NCI-H2227 treated with DMSO at 0.1 percent for 48 hours (cell line): ENCODE data around the gene MPL.
"Not testable (repeated sequence)": the region's sequence is repeated elsewhere in the genome, so short reads cannot be mapped to it uniquely, and the experiment has no call there.

Source experiments
- DNase-seq: peaks from one replicate; lab custom pipeline; 2025; lab: John Stamatoyannopoulos, UW

Gene MPL

DNA sequence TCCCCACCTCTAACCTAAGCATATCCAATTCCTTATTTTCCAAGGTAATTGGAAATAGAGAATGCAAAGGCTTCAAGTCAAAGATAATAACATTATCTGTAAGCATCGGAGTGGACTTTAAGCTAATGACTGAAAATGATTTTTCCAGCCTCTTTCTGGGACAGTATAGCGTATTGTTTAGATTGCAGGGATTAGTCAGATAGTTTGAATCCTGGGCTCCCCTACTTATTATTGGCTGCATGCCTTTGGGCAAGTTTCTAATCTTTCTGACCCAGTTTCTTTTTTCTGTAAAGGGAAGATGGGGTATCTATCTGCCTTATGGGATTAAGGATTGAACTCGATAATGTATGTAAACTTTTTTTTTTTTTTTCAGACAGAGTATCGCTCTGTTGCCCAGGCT lies 19.6 kb downstream of the MPL start:
- DNase-seq = no peak

DNA sequence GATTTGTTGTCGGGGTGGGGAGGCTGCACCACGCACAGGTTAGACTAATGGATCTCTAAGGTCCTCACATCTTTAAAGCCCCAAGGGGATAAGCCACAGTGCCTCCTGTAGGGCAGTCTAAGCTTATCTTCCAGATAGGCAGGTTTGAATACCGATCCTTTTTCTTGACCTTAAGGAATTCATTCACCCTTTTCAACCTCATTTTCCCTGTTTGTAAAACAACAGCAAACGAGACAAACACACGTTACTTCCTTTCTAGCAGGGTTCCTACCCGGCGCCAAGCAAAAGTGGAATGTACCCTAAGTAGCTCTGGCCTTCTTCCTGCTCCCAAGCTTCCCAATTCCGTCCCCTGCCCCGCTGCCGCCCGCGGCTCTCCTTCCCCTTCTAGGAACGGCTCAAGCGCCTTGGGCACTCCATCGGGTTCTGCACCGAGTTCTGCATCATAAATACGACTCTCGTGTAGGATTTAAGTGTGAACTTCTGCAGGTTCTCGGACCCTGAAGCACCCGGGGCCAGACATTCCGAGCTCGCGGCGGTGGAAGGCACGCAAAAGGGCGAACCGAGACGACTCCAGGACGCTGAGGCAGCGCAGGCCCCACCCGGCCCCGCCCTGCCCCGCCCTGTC lies 20.6 kb downstream of the MPL start:
- DNase-seq = peak; percentile 89

DNA sequence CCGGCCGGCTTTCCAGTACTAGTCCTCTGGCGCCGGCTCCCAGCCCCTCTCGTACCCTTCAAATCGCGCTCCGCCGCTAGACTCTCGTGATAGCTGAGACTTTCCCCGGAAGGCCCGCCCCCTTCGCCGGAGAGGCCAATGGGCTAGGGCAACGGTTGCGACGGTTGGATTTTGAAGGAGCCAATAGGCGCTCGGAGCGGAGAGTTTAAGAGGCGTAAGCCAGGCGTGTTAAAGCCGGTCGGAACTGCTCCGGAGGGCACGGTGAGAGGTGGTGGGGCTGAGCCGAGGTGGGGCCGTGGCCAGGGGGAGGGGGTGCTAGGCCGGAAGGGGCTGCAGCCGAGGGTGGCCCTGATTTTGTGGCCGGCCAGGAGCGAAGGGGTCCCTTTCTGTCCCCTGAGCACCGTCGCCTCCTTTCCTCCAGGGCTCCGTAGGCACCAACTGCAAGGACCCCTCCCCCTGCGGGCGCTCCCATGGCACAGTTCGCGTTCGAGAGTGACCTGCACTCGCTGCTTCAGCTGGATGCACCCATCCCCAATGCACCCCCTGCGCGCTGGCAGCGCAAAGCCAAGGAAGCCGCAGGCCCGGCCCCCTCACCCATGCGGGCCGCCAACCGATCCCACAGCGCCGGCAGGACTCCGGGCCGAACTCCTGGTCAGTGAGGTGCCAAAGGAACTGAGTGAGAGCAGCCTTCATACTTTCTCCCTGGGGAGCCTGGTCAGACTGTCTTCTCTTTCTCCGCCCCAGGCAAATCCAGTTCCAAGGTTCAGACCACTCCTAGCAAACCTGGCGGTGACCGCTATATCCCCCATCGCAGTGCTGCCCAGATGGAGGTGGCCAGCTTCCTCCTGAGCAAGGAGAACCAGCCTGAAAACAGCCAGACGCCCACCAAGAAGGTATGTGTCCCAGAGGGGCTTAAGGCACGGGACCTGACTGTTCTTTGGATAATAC lies 21.4 kb downstream of the MPL start, which contains the start of gene CDC20:
CDC20 (plus strand) TSS at position 236 of the 948 bp plus-strand sequence; CDS start at position 471, 235 bp downstream.
- DNase-seq = peak; percentile 97

DNA sequence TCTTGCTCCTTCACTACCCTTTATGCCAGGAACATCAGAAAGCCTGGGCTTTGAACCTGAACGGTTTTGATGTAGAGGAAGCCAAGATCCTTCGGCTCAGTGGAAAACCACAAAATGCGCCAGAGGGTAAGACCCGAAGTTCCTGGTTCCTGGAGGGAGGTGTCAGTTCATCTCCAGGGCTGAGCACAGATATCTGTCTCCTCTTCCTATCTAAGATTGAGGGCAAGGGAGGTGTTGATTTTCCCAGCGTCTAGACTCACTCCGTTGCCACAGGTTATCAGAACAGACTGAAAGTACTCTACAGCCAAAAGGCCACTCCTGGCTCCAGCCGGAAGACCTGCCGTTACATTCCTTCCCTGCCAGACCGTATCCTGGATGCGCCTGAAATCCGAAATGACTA lies 22.1 kb downstream of the MPL start:
- DNase-seq = no peak

DNA sequence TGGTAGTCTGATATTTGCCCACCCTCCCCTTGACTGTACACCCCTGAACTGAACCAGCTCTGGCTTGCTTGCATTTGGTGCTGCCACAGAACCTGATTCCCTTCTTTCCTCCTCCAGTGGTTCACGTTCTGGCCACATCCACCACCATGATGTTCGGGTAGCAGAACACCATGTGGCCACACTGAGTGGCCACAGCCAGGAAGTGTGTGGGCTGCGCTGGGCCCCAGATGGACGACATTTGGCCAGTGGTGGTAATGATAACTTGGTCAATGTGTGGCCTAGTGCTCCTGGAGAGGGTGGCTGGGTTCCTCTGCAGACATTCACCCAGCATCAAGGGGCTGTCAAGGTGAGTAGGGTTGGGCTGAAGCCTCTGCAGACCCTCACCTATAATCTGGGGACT lies 23.0 kb downstream of the MPL start:
- no peak for DNase-seq

DNA sequence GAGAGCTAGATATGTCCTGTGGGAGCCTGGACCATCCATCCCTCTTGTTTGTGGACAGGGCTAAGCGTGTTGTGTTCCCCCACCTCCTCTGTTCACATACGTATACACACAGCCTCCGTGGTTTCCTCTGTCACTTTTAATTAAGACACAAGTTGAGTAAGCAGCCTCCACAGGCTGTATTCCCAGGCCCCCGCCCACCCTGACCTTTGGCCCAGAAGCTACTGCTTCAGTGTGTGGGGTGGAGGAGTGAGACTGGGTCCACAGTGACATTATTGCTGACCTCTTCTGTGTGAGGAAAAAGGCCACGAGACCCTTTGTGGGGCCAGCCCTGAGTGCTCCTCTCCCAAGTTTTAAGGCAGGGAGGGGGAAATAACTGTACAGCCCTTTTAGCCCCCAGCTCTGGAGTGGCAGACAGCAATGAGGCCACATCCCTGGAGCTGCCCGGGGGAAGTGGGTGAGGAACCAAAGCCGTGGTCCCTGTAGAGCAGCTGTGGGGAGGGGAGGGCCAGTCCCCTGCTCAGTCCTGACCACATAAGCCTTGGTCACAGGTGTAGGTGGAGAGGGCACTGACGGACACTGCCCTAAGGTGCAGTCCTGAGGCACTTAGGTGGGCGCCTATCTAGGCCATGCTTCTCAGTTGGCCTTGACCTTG lies 25.8 kb downstream of the MPL start:
- no peak for DNase-seq

DNA sequence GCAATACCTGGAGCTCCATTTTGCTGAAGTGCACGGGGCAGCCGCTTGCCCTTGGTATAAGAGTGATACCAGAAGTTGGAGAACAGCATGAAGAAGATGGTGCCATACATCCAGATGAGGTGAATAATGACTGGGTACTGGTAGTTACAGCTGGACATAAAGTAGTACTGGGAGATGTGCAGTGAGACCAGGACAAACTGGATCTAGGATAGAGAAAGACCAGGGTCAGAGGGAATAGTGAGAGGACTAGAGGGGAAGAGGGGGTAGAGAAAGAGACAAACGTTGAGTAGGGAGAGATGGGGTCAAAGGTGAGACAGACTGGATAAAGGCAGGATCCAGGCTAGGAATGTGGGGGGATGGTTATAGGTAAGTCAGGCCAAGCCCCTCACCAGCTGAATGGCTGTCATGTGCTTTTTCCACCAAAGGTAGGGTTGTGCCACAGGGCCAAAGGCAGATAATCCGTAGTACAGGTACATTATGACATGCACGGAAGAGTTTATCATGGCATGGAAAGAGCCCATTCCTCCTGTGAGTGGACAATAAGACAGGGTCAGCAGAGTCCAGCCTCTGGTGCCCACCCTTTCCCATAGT lies 26.4 kb downstream of the MPL start:
- no peak for DNase-seq

DNA sequence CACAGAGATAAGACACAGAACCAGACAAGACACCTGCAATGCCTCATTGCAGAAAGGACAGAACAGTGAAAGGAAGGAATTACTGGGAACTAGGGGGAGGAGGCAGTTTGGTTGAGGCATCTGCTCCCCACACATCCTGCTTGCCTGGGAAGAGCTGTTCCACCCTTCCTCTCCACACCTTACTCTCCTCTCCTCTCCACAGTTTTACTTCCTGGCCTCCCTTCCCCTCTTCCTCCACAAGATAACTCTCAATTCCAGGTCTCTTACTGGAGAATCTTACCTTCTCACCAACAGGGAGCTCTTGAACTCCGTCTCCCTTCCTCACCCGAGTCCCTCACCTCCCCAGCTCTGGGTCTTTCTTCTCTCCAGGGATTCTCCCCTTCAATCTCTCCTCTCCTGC lies 28.1 kb downstream of the MPL start:
- no peak for DNase-seq

DNA sequence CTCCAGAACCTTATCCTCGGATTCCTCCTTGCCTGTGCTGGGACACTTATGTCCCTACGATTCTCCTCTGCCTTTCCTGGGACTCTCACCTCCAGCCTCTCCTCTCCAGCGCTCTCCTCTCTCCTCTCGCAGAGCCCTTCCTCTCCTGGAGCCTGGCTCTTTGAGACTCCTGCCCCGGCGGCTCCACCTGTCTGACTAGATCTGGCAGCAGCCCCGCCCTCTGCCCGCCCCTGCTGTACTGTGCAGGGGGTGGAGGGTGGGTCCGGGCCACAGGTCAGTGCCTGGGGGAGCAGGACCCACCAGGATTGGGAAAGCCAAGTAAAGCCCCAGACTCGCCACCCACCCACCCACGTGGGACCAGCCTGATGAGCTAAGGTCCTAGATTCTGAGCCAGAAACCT lies 28.6 kb downstream of the MPL start:
- DNase-seq = no peak

DNA sequence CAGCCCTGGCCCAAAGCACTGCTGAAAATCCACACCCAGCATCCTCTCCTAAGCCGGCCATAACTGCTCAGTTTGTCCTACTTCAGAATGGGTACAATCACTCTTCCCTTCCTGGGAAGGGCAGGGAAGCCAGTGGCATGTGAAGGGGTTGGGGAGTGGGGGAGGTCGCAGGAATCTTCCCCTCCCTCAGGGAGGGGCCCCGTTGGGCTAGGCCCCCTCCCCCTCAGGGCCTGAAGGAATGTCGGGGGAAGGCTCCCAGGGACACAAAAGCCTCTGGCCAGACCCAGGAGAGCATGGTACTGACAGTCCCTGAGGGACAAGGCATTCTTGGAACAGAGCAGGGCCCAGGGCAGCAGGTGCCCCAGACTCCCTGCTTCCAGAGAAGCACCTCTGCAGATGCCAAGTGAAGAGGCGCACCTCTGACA lies 29.0 kb downstream of the MPL start:
- no peak for DNase-seq

DNA sequence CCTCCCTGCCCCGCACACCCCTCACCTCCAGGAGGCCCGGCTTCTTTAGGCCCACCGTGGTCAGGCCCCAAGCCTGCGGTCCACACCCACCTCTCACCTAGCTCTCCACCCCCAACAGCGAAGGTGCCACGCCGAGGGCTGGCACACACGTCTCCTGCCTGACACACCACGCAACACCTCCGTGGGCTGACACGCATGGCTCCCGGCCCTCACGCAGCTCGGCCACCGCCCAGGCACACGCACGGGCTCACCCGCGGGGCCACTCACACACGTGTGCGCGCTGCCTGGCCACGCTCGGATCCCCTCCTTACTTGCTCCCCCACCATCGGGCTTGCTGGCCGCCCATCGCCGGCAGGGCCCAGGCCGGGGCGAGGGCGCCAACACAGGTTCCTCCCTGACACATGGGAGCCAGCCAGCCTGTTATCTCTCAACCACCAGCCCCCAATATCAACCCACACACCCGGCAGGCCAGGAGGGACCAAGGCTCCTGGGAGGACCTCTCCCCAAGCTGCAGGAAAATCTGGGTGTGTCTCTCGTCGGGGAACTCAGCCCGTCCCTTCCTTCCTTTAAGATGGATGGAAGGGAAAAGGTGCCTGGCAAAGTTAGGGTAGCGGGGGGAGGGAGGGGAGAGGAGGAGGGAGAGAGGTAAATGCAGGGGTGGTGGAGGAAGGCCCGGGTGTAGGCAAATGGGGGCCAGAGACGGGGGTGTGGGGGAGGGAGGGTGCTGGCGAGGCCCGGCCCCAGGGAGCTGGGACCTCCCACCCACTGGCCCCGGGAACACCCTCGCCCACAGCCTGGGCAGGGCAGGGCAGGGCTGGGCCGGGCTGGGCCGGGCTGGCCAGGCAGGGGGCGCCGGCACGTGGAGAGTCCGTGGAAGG lies 29.6 kb downstream of the MPL start:
- DNase-seq = no peak

DNA sequence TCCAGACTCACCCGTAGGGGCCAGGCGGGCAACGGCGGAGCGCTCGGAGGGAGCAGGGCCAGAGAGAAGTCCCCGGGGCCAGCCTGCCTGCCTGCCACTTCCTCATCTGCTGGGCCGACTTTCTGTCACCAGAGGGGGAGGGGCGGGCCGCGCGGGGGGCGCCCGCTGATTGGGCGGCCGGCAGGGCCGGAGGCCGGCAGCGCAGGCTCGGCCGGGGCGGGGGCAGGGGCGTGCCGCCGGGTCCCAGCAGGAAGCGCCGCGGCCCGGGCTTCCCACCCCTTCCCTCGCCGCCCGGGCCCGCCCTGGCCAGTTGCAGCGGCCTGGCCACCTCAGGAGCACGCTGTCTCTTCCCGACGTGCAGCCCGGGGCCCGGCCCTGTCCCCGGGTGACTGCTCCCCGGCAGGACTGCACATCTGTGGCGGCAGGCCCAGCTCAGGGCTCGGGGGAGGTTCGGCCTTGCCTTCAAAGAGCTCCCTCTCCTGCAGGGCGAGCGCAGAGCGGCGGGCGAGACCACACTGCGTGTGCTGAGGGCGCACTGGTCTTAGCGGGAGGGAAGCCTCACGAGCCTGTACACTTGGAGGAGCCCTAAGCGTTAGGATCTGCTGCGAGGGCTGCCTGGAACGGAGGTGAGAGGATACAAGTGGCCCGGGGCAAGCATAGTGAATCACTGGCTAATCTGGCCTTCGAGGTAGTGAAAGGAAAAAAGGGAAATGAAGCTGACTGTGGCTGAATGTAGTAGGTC lies 30.5 kb downstream of the MPL start, which contains the start of gene ELOVL1:
ELOVL1 (minus strand) TSS at position 108 of the 742 bp plus-strand sequence. CDS start 2,402 bp downstream, outside the sequence.
- peak; percentile 80 for DNase-seq

DNA sequence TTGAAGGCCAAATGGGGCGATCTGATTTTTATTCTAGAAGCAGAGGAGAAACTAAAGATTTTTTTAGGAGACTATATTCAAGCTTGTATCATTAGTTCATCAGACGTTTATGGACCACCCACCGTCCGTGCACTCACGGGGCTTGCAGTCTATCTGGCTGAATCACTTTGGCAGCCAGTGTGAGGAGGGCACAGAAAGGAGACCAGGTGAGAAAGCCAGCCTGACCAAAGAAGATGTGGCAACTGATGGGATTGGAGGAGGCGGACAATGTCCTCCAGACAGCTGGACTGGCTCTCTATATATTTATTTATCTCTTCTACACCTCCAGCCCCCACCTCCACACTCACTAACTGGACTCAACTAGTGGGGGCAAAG lies 31.0 kb downstream of the MPL start:
- no peak for DNase-seq

DNA sequence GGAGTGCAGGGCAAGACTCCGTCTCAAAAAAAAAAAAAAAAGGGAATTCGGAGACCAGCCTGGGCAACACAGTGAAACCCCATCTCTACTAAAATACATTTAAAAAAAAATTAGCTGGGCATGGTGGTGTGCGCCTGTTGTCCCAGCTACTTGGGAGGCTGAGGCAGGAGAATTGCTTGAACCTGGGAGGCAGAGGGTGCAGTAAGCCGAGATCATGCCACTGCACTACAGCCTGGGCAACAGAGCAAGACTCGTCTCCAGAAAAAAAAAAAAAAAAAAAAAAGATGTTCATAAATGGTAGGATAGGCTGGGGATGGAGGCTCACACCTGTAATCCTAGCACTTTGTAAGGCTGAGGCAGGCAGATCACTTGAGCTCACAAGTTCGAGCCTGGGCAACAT lies 32.2 kb downstream of the MPL start:
- not testable (repeated sequence) for DNase-seq

DNA sequence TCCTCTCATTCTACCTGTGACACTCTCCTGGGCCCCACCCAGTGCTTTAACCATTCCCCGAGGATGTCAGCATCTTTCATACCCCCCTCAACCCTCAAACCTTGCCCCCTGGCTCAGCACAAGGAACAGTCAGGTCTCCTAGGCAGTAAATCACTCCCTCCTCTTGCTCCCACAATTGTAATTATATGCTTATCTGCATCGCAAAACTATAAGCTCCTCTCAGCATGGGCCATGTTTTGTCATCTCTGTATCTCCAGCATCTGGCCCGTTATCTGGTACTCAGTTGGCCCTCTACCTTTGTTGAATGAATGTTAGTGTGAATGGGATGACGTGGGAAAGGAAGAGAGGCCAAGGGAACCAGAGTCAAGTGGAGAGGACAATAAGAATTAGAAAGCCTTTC lies 32.9 kb downstream of the MPL start:
- no peak for DNase-seq

DNA sequence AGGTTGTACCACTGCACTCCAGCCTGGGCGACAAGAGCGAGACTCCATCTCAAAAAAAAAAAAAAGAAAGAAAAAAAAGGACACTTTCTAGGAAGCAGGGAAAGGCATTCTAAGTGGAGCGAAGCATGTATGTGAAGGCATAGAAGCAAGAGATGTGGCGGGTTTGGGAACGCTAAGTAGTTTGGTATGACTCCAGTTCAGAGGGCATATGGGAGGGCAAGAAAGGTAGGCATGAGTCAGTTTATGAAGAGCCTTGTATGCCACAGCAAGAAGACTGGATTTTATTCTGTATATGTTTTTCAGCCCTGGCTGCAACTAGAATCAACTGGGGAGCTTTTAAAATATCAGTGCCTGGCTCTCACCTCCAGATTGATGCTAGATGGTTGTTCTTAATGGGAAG lies 34.6 kb downstream of the MPL start:
- DNase-seq = no peak

DNA sequence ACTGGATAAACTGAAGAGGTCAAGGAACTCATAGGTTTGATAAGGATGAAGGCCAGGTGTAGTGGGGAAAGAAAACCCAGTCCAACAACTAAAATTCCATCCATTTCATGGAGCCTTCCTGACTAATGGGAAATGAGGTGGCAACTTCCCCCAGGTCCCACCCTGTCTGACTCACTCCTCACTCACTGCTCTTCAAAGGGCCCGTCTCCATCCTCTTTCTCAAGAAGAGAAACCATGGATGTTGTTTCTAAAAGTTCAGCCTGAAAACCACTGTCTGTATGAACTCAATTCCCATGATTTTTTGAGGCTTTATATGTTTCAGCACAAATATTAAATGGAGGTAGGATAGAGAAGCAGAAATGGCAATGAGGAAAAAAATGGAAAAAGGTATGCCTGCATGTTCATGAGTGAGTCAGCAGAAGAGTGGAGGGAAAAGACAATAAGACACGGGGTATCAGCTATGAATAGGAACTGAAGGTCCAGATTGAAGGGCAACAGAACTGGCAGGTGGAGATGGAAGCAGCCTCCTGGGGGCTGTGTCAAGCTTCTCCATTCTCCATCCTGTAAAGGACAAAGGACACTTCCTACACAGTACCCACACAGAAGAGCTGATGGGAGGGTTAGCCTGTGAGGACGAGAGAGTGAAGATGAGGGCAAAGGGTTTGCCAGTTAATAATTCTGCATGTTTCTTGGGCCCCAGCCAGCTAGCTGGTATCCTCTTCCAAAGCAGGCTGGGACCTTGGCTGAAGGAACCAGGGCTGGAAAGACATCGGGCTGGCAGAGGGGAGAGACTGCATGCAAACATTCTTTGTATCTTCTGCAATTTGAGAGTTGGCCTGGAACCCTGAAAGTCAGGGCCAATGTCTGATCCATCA lies 35.7 kb downstream of the MPL start:
- no peak for DNase-seq

DNA sequence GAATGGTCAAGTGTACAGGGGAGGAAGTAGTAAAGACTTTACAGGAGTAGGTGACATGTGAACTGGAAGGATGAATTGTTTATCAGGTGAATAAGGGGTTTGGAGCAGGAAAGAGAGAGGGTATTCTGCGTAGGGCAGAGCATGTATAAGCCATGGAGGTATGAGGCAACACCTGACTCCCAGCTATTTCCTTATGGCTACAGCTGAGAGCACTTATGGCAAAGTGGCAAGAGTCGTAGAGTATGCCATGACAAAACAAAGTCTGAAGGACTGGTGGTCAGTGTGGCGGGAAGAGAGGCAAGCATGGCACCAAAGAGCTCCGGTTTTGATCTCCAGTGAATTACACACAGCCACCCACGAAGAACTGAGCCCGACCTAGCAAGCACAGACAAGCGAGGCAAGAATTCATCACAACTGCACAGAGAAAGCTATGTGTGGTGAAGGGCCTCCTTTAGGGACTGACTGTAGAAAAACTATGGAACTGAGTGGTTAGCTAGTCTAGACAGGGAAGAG lies 39.2 kb downstream of the MPL start:
- no peak for DNase-seq

DNA sequence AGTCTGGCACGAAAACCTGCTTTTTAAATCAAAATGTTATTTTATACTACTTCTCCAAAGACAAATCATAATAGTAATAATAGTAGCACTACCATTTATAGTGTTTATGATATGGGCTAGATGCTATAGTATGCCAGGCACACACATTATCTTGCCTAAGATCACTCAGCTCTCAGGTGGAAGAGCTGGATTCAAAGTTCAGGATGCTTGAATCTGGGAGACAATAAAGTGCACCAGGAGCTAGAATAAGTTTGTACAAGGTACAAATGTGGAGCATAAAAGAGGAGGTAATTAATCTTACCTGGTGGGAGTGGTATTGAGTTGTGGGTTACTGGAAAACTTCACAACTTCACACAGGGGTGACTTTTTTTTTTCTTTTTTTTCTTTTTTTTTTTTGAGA lies 40.2 kb downstream of the MPL start:
- DNase-seq = no peak
